GM04504 (cell line): ENCODE data around the gene BGN.

Experiments
- DNase-seq: peaks from one replicate; pipeline ENCODE4 v3.0.0-alpha.2; 2012; ENCODE audit warnings: low read depth

Gene BGN

GRCh38 chrX:153460826-153461225, 34.0 kb upstream of the BGN start:
- no peak for DNase-seq

- no peak for DNase-seq
These were observed 32.5 kb upstream of the BGN start for GRCh38 chrX:153462291-153462690.

DNA sequence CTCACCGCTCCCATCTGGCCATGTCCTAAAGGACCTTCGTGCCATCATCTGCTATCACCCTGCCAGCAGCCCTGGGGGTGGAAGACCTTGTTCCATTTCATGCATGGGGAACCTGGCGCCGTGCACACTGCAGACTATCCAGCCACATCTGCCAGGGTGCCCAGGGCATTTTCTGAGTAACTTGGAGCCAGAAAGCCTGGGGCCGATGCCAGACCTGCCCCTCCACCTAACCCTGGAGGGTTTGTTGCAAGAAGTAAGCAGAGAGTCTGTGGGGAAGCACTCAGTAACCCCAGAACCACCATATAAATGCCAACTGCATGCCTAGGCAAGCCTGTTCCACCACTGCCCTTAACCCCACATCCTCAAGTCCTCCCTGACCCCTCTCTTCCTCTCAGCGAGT, 31.7 kb upstream of the BGN start:
- no peak for DNase-seq

GRCh38 chrX:153463556-153463955, 31.2 kb upstream of the BGN start:
- DNase-seq, result no peak

GRCh38 chrX:153464116-153464515, 30.7 kb upstream of the BGN start:
- DNase-seq, result no peak

DNA sequence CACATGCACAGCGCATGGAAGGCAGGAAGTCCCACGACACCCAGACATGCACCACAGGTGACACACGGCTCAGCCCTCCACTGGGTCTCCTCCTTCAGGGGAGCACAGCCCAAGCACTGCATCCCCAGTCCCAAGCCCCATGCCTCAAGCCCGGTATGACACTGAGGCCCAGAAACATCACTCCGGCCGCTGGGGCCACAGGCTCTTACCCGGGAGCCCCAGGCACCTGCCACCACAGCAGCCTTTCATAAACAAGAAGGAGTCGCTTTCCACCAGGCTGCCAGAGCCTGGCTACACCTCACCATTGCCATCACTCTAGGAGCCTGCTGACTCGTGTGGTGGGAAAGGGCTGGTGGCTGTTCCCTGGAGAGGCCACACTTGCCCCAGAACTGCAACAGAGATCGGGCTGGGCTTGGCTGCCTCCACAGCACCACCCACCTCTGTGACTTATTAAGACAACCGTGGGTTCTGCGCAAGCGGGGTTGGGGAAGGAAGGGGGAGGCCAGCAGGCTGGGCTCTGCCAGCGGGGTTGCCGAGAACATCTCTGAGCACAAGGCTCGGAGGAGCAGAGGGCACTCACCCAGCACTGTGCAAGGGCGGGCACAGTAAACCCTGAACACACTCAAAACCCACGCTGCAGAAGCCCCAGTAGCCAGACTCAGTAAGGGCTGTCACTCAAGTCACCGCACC, 28.9 kb upstream of the BGN start:
- no peak for DNase-seq

DNA sequence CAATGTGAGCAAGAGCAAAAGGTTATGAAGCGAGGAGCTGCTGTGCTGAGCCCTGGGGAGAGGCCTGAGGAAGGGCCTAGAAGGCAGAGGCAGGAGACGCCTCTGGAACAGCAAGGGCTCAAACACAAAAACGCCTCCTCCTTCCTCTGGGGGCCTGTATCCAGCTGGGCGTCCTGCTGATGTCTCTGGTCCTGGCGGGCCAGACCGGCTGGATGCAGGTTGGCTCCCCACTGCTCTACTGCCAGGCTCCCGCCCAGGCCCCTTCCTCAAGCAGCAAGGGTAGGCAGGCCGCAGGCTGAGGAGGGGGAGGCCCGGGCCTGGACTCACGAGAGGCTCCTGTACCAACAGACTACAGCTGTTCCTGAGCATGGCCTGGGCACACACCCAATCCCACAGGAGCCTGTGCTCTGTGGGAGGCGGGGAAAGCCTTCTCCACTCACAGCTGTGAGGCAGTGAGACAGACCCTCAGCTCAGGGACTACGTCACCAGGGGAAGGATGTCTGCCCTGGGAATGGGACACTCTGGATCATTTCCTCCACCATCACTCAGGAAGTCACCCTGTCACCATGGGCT, 26.7 kb upstream of the BGN start:
- DNase-seq, result no peak

DNA sequence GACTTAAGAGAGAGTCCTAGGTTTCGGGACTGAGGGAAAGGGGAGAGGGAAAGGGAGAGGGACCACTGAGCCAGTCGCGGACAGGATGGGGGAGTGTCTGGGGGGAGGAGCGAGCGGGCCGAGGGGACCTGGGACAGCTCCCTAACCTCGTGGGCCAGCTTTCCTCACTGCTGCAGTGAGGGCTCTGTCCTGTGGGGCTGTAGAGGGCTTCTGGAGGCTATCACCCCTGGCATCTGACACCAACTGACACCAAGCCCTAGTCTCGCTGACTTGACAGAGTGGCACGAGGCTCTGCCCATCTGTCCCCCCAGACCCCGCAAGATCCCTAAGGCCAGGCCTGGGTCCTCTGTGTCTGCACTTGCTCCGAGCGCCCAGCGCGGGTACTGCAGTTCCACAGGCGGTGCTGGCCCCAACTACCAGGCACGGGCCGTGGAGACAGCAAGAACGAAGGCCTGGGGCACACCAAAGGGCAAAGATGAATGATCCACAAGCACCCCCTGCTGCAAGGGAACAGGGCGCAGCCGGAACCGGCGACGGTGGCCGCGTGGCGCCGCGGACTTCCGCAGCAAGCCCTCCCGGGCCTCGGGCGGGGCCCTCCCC, 24.9 kb upstream of the BGN start:
- no peak for DNase-seq

- DNase-seq, result peak; percentile 70
These were observed 24.1 kb upstream of the BGN start, which contains the start of gene HAUS7 for GRCh38 chrX:153470411-153471363. Gene HAUS7 (minus strand): TSS chrX:153470576. CDS start chrX:153470557, 19 bp downstream.

- no peak for DNase-seq
These were observed 23.0 kb upstream of the BGN start for GRCh38 chrX:153471663-153472280.

DNA sequence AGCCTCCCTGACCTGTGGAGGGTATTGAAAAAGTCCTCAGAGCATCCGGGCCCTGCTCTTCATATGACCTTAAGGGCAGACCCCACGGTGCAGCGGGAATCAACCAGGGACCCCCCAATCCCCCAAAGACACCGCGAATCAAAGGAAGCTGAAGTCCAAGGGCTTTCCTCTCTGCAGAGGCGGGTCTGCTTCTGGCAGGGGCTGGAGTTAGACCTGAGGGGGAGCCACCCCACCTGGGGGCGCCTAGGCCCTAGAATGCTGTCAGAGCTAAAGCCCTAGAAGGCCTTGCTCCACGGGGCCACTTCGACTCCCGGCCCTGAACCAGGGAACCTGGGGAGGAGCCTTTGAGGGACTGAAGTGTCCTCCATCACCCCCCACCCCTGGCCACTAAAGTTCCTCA, 21.7 kb upstream of the BGN start:
- DNase-seq, result no peak

GRCh38 chrX:153474266-153474665, 20.5 kb upstream of the BGN start:
- no peak for DNase-seq

GRCh38 chrX:153474718-153475117, 20.1 kb upstream of the BGN start:
- no peak for DNase-seq

DNA sequence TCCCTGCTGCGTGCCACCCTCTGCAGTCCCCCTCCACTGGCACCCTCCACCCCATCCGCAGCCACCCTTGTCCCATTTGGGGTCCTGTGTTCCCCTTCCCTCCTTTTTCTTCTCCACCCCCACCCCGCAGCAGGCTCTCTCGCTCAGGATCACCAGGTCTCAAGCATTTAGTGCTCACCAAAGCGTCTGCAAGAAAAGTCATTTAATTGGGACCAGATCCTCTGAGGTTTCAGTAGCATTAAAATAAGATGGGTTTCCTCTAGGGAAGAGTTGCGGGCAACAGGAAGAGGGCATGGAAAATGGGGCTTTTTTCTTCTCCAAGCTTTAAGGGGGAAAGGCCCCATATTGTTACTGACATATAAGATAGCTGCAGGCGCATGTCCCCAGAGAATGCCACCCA, 19.5 kb upstream of the BGN start:
- no peak for DNase-seq

GRCh38 chrX:153475751-153476281, 19.0 kb upstream of the BGN start:
- DNase-seq, result no peak

- no peak for DNase-seq
These were observed 18.0 kb upstream of the BGN start for GRCh38 chrX:153476666-153477363.

- DNase-seq, result no peak
These were observed 17.4 kb upstream of the BGN start for GRCh38 chrX:153477364-153477857.

- no peak for DNase-seq
These were observed 16.9 kb upstream of the BGN start for GRCh38 chrX:153477901-153478300.

DNA sequence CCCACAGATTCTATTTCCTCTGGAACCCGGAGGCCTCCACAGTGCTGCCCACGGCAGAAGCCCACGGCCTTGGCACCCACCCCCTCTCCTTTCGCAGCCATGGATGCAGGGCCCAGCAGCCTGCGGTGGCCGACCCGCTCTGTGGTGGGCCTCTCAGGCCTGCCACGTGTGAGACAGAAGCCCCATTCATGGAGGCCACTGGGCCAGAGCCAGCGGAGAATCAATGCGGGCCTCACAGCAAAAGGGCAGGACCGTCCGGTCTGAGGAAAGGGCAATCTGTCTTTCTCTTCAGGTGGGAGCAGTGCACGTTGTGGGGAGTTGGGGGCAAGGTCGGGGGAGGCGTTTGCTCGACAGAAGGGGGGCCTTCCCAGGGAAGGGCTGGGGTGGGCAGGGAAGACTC, 16.0 kb upstream of the BGN start:
- no peak for DNase-seq

- DNase-seq, result no peak
These were observed 13.7 kb upstream of the BGN start for GRCh38 chrX:153481043-153481442.
